GM23248 (cell line): ENCODE data around the gene PLEKHA5. TPM values are rescaled to one million over a fixed set of nuclear protein-coding genes. Genes with fewer than 3 reads are reported as not detected.

ENCODE experiments used
- DNase-seq: peaks from one replicate; pipeline ENCODE4 v3.0.0-alpha.2; 2015
- H2AFZ ChIP-seq: fragments of 200-600 bp; sonication (generic); 2 replicates; pipeline ENCODE4 v1.6.1; 2016; ENCODE audit warnings: antibody characterized with exemption
- H3F3A ChIP-seq: fragments of 200-600 bp; sonication (generic); 2 replicates; pipeline ENCODE4 v1.6.1; 2016; ENCODE audit warnings: mild to moderate bottlenecking, antibody characterized with exemption, mixed run types; ENCODE audit not compliant: insufficient read depth
- H3K27ac ChIP-seq: fragments of 200-600 bp; sonication (generic); 2 replicates; pipeline ENCODE4 v1.5.1; 2016; ENCODE audit warnings: mild to moderate bottlenecking
- H3K27me3 ChIP-seq: fragments of 200-600 bp; sonication (generic); replicated peaks from 2 replicates; pipeline ENCODE4 v1.6.1; 2016; ENCODE audit warnings: mild to moderate bottlenecking; ENCODE audit not compliant: insufficient read depth
- H3K36me3 ChIP-seq: fragments of 200-600 bp; sonication (generic); 2 replicates; pipeline ENCODE4 v1.6.1; 2016; ENCODE audit warnings: low read depth, mild to moderate bottlenecking
- H3K4me1 ChIP-seq: fragments of 200-600 bp; sonication (generic); 2 replicates; pipeline ENCODE4 v1.6.1; 2016; ENCODE audit warnings: mild to moderate bottlenecking; ENCODE audit not compliant: insufficient read depth
- H3K4me2 ChIP-seq: fragments of 200-600 bp; sonication (generic); one replicate; pipeline ENCODE4 v1.6.1; 2016; ENCODE audit warnings: mild to moderate bottlenecking; ENCODE audit not compliant: unreplicated experiment
- H3K4me3 ChIP-seq: fragments of 200-600 bp; sonication (generic); 2 replicates; pipeline ENCODE4 v1.5.1; 2016; ENCODE audit warnings: mild to moderate bottlenecking
- H3K79me2 ChIP-seq: fragments of 200-600 bp; sonication (generic); 2 replicates; pipeline ENCODE4 v1.6.1; 2016; ENCODE audit warnings: mild to moderate bottlenecking; ENCODE audit not compliant: insufficient read depth
- H3K9ac ChIP-seq: fragments of 200-600 bp; sonication (generic); 2 replicates; pipeline ENCODE4 v1.6.1; 2016; ENCODE audit warnings: mild to moderate bottlenecking
- H3K9me2 ChIP-seq: fragments of 200-600 bp; sonication (generic); 2 replicates; pipeline ENCODE4 v1.6.1; 2016; ENCODE audit warnings: mixed run types, mild to moderate bottlenecking, moderate library complexity; ENCODE audit not compliant: insufficient read depth
- H3K9me3 ChIP-seq: fragments of 200-600 bp; sonication (generic); one replicate; pipeline ENCODE4 v1.6.1; 2017; ENCODE audit warnings: low read depth
- H4K20me1 ChIP-seq: fragments of 200-600 bp; sonication (generic); 2 replicates; pipeline ENCODE4 v1.6.0; 2016; ENCODE audit not compliant: insufficient read depth
- EZH2 ChIP-seq: fragments of 200-600 bp; sonication (generic); IDR thresholded peaks from 2 replicates; pipeline ENCODE4 v1.6.1; 2018; ENCODE audit warnings: antibody characterized with exemption, mild to moderate bottlenecking; ENCODE audit not compliant: insufficient read depth, poor library complexity, severe bottlenecking
- EZH2phosphoT487 ChIP-seq: fragments of 200-600 bp; sonication (generic); IDR thresholded peaks from 2 replicates; pipeline ENCODE4 v1.6.1; 2018; ENCODE audit warnings: antibody characterized with exemption, moderate library complexity, mild to moderate bottlenecking, low read depth; ENCODE audit not compliant: insufficient read depth
- WGBS, 2 experiments: methylation state at CpG; one replicate each; pipeline ENCODE4 v1.1.6; 2015 to 2017; ENCODE audit warnings: low lambda C conversion rate in 2 of 2, low coverage in 1 of 2; ENCODE audit errors: missing lambda C conversion rate in 2 of 2; 5-methylcytosine and 5-hydroxymethylcytosine counted together
- in situ Hi-C: fragments of 300-500 bp; cut with MboI; formaldehyde crosslinking; loops from 2 replicates; pipeline ENCODE4 v1.15.0; 2020
- polyA plus RNA-seq: library from polyadenylated mRNA; unstranded; fragments of >200 nt; fragmentation: Nextera tagmentation; extraction: Ambion mirVana; gene quantifications from 2 replicates; pipeline ENCODE4 v1.2.1, GENCODE V29; 2016
- total RNA-seq: library from RNA; depleted of rRNA; stranded (reverse); fragments of >200 nt; shearing (Covaris generic); gene quantifications from 2 replicates; pipeline ENCODE4 v1.2.3, GENCODE V29; 2014

The PLEKHA5 gene
- total and polyA plus RNA-seq, 2 experiments from 2014 or later: 10.0 to 12.1 TPM

GRCh38 chr12:19402743-19403431 lies 273.4 kb downstream of the PLEKHA5 start:
- in situ Hi-C loops: no loop called here
- H3K27me3 ChIP-seq: no peaks in the 10 kb centered on the region
- no peaks in the 10 kb centered on the region for H3K9me3 ChIP-seq
- H4K20me1 ChIP-seq: no peaks in the 10 kb centered on the region
- no peak overlapping the region for H2AFZ ChIP-seq
- TF ChIP-seq EZH2phosphoT487 (no peak), EZH2 (no peak)
- no peak overlapping the region for H3K9ac ChIP-seq
- no peaks in the 10 kb centered on the region for H3K9me2 ChIP-seq
- no peak overlapping the region for H3K4me3 ChIP-seq
- H3K4me1 ChIP-seq: no peaks in the 10 kb centered on the region
- no peak overlapping the region for H3K4me2 ChIP-seq
- WGBS, 2 experiments: 46 to 52% methylated on average over 4 of the region's 4 CpGs
- no peaks in the 10 kb centered on the region for H3K36me3 ChIP-seq
- H3K79me2 ChIP-seq: no peaks in the 10 kb centered on the region
- peak; percentile 49 for DNase-seq
- no peaks in the 10 kb centered on the region for H3F3A ChIP-seq
- no peak overlapping the region for H3K27ac ChIP-seq

DNA sequence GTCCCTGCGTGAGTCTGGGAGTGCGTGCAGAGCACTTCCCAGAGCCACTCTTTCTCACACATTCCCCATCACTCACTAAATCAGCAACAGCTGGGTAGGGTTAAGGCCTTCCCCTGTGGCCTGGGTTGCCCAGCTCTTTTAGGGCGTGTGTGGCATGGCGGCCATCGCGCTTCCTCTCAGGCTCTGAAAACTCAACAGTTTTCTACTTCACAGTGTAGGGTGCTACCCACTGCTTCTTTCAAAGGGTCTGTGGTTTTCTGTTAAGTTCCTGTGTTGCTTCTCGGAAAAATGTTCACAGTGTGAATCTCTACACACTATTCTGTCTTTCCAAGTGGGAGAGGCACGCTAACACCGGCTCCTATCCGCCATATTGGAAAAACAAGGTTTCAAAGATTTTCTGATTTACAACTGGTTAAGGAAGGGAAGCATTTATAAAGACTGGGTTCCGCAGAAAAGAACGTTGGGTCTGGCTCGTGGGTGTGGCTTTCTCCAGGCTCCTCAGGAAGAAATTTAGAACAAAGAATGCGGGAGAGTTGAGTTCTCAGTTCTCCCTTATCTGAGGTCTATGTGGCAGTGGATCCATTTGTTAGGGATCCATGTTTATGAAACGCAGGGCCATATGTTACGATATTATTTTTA lies 274.8 kb downstream of the PLEKHA5 start:
- Histone ChIP-seq H2AFZ (no peak overlapping the region), H3K9ac (no peak overlapping the region), H3K4me3 (no peak overlapping the region), H3F3A (no peaks in the 10 kb centered on the region), H3K9me2 (no peaks in the 10 kb centered on the region), H3K27me3 (no peaks in the 10 kb centered on the region), H3K4me1 (no peaks in the 10 kb centered on the region), H3K9me3 (no peaks in the 10 kb centered on the region), H3K4me2 (no peak overlapping the region), H4K20me1 (no peaks in the 10 kb centered on the region), H3K79me2 (no peaks in the 10 kb centered on the region), H3K36me3 (no peaks in the 10 kb centered on the region), H3K27ac (no peak overlapping the region)
- no peak for TF ChIP-seq EZH2phosphoT487
- no peak for TF ChIP-seq EZH2
- 84% methylated on average over 16 of the region's 16 CpGs for WGBS, 2 experiments
- in situ Hi-C loops: no loop called here
- no peak for DNase-seq

GRCh38 chr12:19409376-19409775 lies 279.8 kb downstream of the PLEKHA5 start:
- Histone ChIP-seq H3K36me3 (no peaks in the 10 kb centered on the region), H4K20me1 (no peaks in the 10 kb centered on the region), H3F3A (no peaks in the 10 kb centered on the region), H2AFZ (no peak overlapping the region), H3K9me2 (no peaks in the 10 kb centered on the region), H3K9me3 (no peaks in the 10 kb centered on the region), H3K4me3 (no peak overlapping the region), H3K4me1 (no peaks in the 10 kb centered on the region), H3K79me2 (no peaks in the 10 kb centered on the region), H3K27me3 (no peaks in the 10 kb centered on the region), H3K4me2 (no peak overlapping the region), H3K9ac (no peak overlapping the region), H3K27ac (no peak overlapping the region)
- in situ Hi-C loops: no loop called here
- DNase-seq: peak; percentile 3
- TF ChIP-seq EZH2: no peak
- TF ChIP-seq EZH2phosphoT487: no peak
- 0 to 3% methylated on average over 3 of the region's 3 CpGs for WGBS, 2 experiments

DNA sequence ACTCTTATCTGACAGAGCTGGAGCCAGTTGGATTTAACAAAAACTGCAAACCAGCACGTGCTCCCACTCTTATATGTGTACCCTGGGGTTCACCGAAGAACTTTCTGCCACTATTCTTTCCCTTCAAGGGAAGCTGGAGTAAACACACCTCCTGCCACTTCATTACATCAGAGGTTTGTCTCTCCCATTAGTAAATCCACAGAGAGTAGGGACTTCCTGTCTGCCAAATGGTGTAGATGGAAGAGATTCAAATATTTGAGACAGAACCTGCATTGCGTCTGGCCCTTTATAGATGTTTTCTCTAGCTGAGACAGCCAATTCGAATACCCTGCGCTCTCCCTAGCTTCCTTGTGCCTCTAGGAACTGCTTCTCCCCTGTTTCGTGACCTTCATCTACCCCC lies 280.7 kb downstream of the PLEKHA5 start:
- TF ChIP-seq EZH2phosphoT487: no peak
- no peak for TF ChIP-seq EZH2
- H3K9ac ChIP-seq: no peak overlapping the region
- H3K4me1 ChIP-seq: no peaks in the 10 kb centered on the region
- no peaks in the 10 kb centered on the region for H3F3A ChIP-seq
- no peaks in the 10 kb centered on the region for H3K9me2 ChIP-seq
- WGBS, 2 experiments: 54 to 60% methylated on average over 6 of the region's 6 CpGs
- no peak overlapping the region for H2AFZ ChIP-seq
- DNase-seq: no peak
- H3K4me3 ChIP-seq: no peak overlapping the region
- H3K9me3 ChIP-seq: no peaks in the 10 kb centered on the region
- in situ Hi-C loops: no loop called here
- H4K20me1 ChIP-seq: no peaks in the 10 kb centered on the region
- H3K27me3 ChIP-seq: no peaks in the 10 kb centered on the region
- H3K36me3 ChIP-seq: no peaks in the 10 kb centered on the region
- no peak overlapping the region for H3K27ac ChIP-seq
- no peaks in the 10 kb centered on the region for H3K79me2 ChIP-seq
- no peak overlapping the region for H3K4me2 ChIP-seq
